WTC11 (cell line): ENCODE measurements around the gene TTC17.

Experiments
- GTF2I ChIP-seq: fragments of 250-450 bp; sonication (Bioruptor Pico); conservative IDR thresholded peaks from 2 replicates; pipeline ENCODE4 v1.4.0; 2021; ENCODE audit warnings: mild to moderate bottlenecking
- IRF2 ChIP-seq: sonication (generic); formaldehyde crosslinking; IDR thresholded peaks from 2 replicates; pipeline ENCODE4 v1.8.0; 2022; ENCODE audit warnings: low read depth, missing genetic modification reagents, borderline replicate concordance
- TF ChIP-seq, protein P1 (sequence below): fragments of 200-600 bp; IDR thresholded peaks from 2 replicates; pipeline ENCODE4 v1.8.0; 2022; ENCODE audit warnings: antibody characterized with exemption
- TF ChIP-seq, protein P2 (sequence below): sonication (generic); formaldehyde crosslinking; IDR thresholded peaks from 2 replicates; pipeline ENCODE4 v1.8.1; 2023; ENCODE audit warnings: mild to moderate bottlenecking, missing genetic modification reagents, borderline replicate concordance

DNA sequence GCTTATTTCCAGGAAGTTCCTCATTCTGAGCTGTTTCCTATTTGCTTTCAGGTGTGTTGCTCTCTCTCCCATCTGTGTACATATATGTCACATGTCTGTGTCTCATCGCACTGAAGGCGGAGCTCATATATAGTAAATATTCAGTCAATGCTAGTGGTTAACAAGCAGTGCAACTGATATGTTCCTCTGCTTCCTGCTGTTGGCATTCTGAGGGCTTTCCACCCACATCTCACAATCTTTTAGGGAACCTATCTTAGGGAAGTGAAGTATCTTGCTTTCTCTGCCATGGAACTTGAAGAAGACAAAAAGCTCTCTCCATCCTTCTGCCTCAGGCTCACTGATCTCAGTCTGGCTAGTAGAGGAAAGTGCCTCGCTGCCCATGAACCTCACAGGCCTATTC, 139.8 kb downstream of the TTC17 start:
- TF ChIP-seq, protein P1, sequence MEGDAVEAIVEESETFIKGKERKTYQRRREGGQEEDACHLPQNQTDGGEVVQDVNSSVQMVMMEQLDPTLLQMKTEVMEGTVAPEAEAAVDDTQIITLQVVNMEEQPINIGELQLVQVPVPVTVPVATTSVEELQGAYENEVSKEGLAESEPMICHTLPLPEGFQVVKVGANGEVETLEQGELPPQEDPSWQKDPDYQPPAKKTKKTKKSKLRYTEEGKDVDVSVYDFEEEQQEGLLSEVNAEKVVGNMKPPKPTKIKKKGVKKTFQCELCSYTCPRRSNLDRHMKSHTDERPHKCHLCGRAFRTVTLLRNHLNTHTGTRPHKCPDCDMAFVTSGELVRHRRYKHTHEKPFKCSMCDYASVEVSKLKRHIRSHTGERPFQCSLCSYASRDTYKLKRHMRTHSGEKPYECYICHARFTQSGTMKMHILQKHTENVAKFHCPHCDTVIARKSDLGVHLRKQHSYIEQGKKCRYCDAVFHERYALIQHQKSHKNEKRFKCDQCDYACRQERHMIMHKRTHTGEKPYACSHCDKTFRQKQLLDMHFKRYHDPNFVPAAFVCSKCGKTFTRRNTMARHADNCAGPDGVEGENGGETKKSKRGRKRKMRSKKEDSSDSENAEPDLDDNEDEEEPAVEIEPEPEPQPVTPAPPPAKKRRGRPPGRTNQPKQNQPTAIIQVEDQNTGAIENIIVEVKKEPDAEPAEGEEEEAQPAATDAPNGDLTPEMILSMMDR = no peak
- TF ChIP-seq GTF2I (CRISPR knock-in tag) = no peak
- TF ChIP-seq, protein P2, sequence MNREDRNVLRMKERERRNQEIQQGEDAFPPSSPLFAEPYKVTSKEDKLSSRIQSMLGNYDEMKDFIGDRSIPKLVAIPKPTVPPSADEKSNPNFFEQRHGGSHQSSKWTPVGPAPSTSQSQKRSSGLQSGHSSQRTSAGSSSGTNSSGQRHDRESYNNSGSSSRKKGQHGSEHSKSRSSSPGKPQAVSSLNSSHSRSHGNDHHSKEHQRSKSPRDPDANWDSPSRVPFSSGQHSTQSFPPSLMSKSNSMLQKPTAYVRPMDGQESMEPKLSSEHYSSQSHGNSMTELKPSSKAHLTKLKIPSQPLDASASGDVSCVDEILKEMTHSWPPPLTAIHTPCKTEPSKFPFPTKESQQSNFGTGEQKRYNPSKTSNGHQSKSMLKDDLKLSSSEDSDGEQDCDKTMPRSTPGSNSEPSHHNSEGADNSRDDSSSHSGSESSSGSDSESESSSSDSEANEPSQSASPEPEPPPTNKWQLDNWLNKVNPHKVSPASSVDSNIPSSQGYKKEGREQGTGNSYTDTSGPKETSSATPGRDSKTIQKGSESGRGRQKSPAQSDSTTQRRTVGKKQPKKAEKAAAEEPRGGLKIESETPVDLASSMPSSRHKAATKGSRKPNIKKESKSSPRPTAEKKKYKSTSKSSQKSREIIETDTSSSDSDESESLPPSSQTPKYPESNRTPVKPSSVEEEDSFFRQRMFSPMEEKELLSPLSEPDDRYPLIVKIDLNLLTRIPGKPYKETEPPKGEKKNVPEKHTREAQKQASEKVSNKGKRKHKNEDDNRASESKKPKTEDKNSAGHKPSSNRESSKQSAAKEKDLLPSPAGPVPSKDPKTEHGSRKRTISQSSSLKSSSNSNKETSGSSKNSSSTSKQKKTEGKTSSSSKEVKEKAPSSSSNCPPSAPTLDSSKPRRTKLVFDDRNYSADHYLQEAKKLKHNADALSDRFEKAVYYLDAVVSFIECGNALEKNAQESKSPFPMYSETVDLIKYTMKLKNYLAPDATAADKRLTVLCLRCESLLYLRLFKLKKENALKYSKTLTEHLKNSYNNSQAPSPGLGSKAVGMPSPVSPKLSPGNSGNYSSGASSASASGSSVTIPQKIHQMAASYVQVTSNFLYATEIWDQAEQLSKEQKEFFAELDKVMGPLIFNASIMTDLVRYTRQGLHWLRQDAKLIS = no peak
- no peak for TF ChIP-seq IRF2 (CRISPR knock-in tag)
